HG03108 (cell line): Measurements from ENCODE around the gene HCAR1.
"Not testable (repeated sequence)": the region's sequence is repeated elsewhere in the genome, so short reads cannot be mapped to it uniquely, and the experiment has no call there.

Experiments
- ATAC-seq: cut with Tn5 transposase; IDR thresholded peaks from one replicate; pipeline ENCODE4 v1.9.1; 2021; ENCODE audit warnings: moderate library complexity; ENCODE audit not compliant: unreplicated experiment

HCAR1 gene

DNA sequence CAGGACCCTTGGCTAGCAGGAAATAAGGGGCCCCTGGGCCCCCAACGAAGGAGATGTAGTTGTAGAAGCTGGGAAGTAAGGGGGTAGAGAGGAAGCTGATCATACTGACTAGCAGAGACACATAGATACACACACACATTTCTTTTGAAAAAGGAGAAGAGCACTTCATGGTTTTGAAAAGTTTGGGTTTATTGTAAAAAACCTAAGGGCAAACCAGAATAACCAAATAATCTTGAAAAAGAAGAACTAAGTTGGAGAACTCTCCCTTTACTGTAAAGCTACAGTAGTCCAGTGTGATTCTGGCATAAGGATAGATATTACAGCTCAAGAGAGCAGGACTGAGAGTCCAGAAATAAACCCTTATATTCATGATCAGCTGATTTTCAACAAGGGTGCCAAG lies 8.3 kb downstream of the HCAR1 start:
- no peak for ATAC-seq

DNA sequence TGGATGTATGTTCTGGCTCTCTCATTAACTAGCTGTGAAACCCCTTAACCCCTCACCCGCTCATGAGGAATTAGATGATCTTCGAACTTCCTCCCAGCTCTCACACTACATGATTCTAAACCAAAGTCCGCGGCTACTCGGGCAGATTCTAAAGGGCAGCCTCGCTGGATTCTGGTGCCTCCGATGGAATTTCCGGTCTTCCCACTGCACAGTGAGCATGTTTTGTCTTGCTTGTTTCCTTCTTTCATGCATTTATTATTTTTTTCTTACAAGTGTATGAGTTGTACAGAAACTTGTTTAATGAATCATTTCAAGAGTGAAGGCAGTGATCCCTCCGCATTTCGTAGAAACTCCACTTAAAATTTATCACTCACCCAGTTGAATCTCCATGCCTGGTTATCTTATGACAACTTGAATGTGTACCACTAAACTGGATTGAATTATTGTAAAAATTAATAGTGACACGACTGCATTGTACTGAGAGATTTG lies 9.5 kb downstream of the HCAR1 start:
- ATAC-seq: no peak

DNA sequence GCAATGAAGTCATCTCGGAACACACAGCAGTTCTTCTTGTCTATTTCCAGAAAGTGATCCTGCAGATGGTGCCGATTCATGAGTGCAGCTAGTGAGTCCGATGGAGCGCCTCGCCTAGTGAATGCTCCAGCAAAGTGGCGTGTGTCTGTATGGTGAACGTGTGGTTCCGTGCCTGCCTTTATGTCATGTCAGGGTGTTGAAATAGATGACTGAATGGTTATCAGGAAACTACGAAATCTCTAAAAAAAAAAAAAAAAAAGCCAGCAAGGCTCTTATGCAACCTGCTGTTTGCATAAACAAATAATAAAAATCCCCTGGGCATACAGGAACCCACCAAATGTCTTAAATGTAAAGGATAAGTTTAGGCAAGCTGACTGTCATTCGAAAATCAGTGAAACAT lies 14.0 kb downstream of the HCAR1 start, which contains the start of gene HCAR3:
HCAR3 (minus strand) TSS at position 154 of the 400 bp plus-strand sequence; CDS start at position 80, 74 bp downstream.
- ATAC-seq: not testable (repeated sequence)

DNA sequence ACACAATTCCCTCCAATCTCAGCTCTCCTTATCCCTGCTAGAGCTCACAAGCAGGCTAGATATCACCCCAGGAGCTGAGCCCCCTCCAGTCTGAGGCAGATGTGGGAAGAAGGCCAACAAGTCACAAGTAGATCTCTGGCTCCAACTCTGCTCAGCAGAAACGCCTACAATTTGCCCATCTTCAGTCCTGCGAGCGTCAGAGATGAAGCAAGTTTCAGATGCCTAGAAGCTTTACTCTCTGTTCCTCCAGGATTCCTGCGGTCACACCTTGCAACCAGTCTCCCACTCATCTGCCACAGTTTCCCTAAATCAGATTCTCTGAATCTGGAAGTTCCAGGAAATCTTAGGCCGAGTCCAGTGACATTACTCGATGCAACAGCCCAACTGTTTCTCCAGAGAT lies 15.4 kb downstream of the HCAR1 start:
- ATAC-seq: not testable (repeated sequence)

DNA sequence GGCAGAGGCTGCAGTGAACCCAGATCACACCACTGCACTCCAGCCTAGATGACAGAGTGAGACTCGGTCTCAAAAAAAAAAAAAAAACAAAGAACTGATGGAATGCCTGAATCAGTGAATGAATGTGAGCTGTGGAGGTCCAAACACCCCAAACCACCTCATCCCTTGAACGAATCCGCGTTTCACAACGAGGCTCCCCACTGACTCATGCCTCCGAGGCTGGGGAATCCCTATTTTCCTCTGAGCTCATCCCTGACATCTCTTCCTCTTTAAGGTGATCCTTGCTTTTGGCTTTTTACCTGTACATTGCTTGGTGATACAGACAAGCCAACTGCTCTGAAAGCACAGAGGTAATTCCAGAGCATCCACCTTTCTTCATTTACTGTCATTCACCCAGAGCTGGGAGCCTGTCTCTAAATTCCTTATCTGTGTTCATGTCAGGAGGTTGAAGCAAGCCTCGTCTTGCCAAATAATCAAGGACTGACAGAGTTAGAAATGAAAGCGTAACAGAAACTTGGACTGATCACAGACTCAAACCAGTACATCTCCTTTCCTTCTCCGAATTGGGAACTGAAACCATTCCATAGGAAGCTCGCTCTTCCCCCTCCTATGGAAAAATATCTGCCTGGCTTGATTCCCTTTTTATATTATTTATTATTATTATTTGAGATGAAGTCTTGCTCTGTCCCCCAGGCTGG lies 17.0 kb downstream of the HCAR1 start:
- not testable (repeated sequence) for ATAC-seq

DNA sequence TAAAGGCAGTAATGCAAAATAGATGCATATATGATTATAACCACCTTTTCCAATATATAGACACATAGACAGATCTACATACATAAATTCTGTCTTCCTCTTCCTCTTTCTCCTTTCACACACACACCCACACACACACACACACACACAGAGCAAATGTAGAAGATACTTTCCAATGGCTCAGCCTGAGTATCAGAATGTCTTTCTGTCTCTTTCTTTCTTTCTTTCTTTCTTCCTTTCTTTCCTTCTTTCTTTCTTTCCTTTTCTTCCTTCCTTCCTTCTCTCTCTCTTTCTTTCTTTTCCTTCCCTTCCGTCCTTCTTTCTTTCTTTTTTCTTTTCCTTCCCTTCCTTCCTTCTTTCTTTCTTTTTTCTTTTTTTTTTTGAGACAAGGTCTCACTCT lies 19.4 kb downstream of the HCAR1 start:
- ATAC-seq: not testable (repeated sequence)

DNA sequence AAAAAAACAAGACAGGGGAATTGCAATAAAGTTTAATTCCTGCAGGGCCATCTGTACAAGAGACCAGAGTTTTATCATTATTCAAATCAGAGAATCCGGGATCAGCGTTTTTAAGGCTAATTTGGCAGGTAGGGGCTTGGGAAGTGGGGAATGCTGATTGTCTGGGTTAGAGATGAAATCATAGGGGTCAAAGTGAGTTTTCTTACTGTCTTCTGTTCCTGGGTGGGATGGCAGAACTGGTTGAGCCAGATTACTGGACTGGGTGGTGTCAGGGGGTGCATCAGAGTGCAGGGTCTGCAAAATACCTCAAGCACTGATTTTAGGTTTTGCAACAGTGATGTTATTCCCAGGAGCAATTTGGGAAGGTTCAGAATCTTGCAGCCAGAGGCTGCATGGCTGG lies 20.3 kb downstream of the HCAR1 start:
- not testable (repeated sequence) for ATAC-seq

DNA sequence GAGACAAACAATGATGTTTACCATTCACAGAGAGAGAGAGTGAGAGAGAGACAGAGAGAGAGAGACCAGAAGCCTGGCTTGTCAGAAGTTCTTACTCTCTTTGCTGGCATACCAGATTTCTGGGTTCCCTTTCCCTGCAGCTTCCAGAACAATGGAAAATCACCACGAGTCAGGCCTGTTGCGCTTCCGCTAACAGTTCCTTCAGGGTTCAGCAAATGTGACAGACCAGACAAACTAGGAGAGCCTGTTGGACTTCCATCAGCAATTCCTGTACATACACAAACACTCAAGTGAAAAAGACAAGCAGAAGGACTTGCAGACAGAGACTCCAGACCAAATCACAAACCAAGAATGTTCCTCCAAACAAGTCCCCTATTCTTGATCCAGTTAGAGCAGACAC lies 21.4 kb downstream of the HCAR1 start:
- ATAC-seq: not testable (repeated sequence)

DNA sequence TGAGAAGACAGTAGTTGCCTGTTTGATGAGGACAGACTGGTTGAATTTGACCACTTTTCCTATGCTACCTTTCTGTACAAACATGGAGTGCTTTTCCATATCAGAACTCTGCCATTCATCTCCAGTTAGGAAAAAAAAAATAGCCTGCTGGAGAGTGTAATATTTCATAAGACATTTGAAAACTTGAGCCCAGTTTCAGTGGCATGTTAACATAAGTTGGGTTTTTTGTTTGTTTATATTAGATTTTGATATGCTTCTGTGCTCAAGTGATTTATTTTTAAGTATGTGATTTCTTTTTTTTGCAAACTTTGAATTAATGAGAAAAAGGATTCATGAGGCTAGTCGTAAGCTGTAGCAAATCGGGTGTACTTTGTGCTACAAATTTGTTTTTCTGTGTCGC lies 26.8 kb downstream of the HCAR1 start:
- not testable (repeated sequence) for ATAC-seq

DNA sequence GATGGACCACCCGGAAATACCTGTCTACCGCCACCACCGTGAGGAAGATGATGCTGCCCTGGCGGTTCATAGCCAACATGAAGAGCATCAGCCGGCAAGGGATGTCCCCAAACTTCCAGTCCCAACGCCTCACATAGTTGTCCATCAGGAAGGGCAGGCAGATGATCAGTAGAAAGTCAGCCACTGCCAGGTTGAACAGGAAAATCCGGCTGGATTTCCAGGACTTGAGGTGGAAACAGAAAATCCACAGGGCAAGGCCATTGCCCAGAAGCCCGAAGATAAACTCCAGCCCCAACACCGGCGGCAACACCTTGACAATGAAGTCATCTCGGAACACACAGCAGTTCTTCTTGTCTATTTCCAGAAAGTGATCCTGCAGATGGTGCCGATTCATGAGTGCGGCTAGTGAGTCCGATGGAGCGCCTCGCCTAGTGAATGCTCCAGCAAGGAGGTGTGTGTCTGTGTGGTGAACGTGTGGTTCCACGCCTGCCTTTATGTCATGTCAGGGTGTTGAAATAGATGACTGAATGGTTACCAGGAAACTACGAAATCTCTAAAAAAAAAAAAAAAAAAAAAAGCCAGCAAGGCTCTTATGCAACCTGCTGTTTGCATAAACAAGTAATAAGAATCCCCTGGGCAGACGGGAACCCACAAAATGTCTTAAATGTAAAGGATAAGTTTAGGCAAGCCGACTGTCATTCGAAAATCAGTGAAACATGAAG lies 27.6 kb downstream of the HCAR1 start, which contains the start of gene HCAR2:
HCAR2 (minus strand) TSS at position 468 of the 722 bp plus-strand sequence; CDS start at position 394, 74 bp downstream.
- not testable (repeated sequence) for ATAC-seq

DNA sequence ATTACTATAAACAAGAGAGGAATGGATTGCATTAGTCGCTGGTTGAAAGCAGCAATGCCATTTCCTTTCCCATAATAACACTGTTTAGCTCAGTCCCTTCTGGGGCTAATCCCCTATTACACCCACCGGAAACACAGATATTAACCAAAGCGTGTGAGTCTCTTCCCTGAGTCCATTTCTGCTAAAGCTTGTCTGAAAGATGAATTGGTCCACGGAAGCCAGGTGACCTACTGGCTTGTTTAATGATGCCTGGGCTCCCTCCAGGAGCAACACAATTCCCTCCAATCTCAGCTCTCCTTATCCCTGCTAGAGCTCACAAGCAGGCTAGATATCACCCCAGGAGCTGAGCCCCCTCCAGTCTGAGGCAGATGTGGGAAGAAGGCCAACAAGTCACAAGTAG lies 29.2 kb downstream of the HCAR1 start:
- ATAC-seq: not testable (repeated sequence)

DNA sequence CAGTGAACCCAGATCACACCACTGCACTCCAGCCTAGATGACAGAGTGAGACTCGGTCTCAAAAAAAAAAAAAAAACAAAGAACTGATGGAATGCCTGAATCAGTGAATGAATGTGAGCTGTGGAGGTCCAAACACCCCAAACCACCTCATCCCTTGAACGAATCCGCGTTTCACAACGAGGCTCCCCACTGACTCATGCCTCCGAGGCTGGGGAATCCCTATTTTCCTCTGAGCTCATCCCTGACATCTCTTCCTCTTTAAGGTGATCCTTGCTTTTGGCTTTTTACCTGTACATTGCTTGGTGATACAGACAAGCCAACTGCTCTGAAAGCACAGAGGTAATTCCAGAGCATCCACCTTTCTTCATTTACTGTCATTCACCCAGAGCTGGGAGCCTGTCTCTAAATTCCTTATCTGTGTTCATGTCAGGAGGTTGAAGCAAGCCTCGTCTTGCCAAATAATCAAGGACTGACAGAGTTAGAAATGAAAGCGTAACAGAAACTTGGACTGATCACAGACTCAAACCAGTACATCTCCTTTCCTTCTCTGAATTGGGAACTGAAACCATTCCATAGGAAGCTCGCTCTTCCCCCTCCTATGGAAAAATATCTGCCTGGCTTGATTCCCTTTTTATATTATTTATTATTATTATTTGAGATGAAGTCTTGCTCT lies 30.5 kb downstream of the HCAR1 start:
- ATAC-seq: not testable (repeated sequence)

DNA sequence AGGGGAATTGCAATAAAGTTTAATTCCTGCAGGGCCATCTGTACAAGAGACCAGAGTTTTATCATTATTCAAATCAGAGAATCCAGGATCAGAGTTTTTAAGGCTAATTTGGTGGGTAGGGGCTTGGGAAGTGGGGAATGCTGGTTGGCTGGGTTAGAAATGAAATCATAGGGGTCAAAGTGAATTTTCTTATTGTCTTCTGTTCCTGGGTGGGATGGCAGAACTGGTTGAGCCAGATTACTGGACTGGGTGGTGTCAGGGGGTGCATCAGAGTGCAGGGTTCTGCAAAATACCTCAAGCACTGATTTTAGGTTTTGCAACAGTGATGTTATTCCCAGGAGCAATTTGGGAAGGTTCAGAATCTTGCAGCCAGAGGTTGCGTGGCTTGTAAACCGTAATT lies 33.7 kb downstream of the HCAR1 start:
- ATAC-seq: not testable (repeated sequence)

DNA sequence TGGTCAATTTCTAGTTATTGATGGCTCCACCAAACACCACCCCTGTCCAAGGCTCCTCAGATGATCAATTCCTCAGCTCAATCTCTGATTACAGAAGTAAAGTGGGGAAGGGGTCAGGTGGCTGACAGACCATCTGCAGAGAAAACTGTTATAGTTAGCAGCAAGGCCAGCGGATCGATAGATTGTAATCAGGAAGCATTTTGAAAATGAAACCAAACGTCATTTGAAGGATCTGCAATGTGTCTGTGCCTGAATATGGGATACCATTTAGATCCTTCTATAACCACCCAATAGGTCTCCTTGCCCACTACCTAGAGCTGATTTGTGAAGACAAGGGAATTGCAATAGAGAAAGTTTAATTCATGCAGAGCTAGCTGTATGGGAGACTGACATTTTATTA lies 39.1 kb downstream of the HCAR1 start:
- ATAC-seq: no peak

DNA sequence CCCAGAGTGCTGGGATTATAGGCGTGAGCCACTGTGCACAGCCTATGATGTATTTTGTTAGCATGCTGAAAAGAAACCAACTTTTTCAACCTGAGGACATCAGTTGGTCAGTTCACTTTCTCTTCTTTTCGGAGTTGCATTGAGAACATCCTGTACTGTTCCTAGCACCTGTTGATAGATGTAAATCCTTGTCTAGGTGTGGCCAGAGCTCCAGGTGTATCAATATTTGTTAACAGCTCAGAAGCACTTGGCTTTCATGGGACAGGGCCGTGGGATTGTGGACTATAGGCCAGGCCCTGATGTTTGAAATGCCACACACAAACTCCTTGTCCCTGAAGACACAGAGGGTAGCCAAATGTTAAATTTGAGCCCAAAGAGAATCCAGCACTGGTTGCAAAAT lies 42.4 kb downstream of the HCAR1 start:
- no peak for ATAC-seq

DNA sequence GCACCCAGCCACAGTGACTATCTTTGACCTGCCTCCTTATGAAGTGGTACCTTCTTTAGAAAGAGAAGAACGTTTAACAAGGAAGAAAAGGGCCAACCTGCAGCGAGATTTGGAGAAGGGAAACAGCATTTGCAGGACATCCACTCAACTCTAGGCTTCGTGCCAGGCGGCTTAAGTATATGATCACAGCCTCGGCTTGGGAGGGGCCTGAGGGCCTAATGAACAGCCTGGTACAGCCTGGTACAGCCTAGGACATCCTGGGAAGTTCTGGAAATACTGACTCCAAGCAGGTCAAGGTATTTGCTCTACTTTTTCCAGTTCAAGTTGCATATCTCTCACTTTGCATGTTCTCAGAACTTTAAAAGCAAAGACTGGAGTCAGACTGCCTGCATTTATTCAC lies 43.6 kb downstream of the HCAR1 start:
- no peak for ATAC-seq

DNA sequence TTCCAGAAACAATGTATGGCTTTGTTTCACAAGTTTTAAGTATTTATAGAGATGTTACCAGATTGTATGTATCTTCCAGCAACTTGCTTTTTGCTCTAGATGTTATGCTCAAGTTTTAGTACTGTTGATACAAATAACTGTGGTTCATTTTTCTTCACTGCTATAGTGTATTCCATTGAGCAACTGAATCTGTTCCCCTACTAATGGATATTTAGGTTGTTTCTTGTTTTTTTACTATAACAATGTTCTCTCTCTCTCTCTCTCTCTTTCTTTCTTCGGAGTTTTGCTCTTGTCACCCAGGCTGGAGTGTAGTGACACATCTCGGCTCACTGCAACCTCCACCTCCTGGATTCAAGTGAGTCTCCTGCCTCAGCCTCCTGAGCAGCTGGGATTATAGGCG lies 44.1 kb downstream of the HCAR1 start:
- no peak for ATAC-seq

DNA sequence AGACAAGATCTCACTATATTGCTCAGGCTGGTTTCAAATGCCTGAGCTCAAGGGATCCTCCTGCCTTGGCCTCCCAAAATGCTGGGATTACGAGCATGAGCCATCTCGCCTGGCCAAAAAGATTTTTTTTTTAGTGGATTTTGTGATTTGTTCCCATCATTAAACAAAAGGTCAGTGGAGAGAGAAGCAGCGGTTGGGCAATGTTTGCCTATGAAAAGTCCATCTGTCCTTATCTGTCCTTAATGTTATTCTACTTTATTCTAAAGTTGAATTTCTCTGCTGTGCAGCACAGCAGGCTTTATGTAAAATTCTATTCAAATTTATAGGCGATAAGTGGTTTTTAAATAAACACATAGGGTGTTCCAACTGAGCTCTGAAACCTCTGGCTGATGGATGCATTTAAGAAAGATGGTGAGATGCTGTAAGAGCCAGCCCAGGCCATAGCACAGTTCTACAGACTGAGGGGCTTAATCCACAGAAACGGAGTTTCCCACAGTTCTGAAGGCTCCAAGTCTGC lies 46.3 kb downstream of the HCAR1 start:
- ATAC-seq: no peak

DNA sequence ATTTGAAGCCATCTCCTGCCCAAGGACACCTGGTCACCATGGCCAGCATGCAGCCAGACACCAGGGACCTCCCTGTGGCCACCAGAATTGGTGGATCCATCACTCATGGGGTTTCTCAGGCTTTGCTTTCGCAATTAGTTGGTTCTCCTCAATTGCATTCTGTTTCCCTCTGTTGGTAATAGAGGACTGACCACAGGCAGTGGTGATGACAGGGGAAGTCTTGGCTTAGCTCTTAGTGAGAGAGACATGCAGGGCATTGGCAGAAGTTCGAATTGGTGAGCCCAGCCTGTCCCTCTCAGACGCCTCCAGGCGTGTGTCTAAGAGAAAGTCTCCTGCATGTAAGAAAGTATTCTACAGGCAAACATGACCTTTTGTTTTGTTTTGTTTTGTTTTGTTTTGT lies 48.8 kb downstream of the HCAR1 start:
- no peak for ATAC-seq

DNA sequence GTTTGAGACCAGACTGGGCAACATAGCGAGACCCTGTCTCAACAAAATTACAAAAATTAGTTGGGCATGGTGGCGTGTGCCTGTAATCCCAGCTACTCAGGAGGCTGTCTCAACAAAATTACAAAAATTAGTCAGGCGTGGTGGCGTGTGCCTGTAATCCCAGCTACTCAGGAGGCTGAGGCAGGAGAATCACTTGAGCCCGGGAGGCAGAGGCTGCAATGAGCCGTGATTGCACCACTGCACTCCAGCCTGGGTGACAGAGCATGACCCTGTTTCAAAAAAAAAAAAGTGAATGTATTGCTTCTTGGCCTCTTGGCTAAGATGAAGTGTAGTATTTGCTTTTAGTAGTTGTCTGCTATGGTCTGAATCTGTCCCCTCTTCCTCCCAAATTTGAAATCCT lies 49.7 kb downstream of the HCAR1 start:
- ATAC-seq: not testable (repeated sequence)

DNA sequence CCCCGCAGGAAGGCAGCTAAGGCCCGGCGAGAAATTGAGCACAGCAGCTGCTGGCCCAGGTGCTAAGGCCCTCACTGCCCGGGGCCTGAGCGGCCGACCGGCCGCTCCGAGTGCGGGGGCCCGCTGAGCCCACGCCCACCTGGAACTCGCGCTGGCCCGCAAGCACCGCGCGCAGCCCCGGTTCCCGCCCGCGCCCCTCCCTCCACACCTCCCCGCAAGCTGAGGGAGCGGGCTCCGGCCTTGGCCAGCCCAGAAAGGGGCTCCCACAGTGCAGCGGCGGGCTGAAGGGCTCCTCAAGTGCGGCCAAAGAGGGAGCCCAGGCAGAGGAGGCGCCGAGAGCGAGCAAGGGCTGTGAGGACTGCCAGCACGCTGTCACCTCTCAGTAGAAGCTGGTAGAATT lies 53.9 kb downstream of the HCAR1 start:
- ATAC-seq: not testable (repeated sequence)
